GM18511 (cell line): ENCODE data around the gene CES1.
A peak's percentile ranks its signal among the peaks of the same experiment; 100 is the strongest.
"Not testable (repeated sequence)": the region's sequence is repeated elsewhere in the genome, so short reads cannot be mapped to it uniquely, and the experiment has no call there.

Source experiments
- ATAC-seq: cut with Tn5 transposase; IDR thresholded peaks from one replicate; pipeline ENCODE4 v1.9.1; 2021; ENCODE audit warnings: mild to moderate bottlenecking, moderate library complexity; ENCODE audit not compliant: unreplicated experiment

The CES1 gene

DNA sequence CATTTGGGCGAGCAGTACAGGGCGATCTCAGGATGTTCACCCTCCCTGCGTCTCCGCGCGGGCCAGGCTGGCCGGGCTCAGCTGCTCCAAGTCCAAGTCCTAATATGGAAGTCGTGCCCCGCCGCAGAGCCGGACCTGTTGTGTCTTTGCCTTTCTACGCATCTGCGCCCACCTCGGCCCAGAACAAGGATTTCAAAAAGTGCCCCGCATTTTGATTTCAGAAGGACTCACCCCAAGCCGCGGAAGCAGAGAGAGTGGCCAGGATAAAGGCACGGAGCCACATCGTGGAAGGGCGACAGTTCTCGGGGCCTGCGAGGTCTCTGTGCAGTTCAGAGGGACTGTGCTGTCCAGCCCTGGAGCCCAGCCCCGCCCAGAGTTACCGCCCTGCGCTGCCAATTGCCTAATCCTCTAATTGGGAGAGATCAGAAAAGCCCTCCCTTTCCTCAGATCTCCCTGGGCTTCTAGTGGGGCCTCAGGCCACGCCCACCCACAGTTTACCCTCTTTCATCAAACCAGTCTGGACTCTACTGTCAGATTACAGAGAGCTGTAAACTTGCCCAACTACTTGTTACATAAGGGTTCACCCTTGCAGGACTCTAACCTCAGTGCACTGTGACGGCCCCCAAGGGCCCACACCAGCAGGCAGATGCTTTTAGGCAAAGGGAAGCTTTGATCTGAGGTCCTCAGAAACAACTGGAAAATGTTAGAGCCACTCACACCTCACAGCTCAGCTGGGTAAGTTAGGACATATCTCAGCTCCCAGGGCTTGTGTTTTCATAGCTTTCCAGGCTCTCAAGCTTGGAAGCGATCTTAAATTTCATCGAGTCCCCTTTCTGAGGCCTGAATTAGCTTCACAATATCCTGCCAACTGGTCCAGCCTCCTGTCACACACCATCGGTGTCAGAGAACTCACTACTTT is at the start of gene CES1:
CES1 (minus strand) TSS at position 324 of the 919 bp plus-strand sequence; CDS start at position 283, 41 bp downstream.
- no peak for ATAC-seq

DNA sequence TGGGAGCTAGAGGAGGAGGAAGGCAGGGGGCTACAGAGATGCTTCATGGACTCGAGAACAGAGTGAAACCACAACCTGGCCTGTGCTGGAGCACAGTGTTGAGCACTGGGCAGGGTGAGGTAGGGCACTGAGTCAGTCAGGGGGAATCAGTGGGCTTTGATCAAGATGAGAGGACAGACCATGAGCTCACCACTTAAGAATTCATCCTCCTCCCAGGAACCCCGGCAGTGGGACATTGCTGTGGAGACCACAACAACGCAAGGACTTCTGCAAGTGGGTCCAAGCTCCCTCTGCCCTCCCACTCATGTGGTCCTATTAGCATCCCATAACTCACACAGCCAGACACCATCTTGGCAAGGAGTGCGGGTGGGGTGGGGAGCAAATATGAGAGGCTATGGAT is 44.0 kb upstream of the CES1 start:
- no peak for ATAC-seq

DNA sequence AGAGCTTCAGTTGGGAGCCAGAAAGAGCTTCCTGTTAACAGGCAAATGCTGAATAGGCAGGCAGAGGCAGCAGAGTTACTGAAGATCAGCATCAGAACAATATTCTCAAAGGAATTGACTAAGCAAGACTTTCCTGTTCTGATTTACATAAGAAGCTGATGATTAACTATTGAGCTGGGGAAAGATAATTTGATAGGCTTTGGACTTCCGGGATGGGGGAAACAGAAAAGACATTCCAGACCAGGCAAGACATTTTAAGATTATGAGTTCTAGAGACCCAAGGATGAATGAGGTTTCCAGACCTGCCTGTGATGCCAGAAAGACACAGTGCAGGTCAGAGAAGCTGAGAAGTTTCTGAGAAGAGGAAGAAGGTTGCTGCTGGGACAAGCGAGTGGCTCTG is 42.4 kb upstream of the CES1 start, which contains the start of gene CES5A:
CES5A (minus strand) TSS at position 101 of the 400 bp plus-strand sequence. CDS start 152 bp downstream, outside the sequence.
- no peak for ATAC-seq

DNA sequence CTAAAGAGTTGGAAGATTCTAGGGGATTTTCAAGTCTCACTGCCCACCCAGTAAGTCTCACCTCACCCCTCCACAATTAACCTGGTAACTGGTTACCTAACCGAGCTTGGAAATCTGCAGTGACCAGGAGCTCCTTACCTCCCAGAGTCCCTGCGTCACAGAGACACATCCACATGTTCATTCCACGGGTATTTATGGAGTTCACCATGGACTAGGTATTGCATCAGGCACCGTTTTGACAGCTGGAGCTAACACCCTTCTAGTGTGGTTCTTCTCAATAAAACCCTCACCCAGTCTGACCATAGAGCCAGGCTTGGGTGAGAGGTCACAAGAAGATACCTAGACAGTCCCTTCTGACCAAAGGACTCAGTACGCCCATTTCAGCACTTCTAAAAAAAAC is 40.2 kb upstream of the CES1 start:
- no peak for ATAC-seq

DNA sequence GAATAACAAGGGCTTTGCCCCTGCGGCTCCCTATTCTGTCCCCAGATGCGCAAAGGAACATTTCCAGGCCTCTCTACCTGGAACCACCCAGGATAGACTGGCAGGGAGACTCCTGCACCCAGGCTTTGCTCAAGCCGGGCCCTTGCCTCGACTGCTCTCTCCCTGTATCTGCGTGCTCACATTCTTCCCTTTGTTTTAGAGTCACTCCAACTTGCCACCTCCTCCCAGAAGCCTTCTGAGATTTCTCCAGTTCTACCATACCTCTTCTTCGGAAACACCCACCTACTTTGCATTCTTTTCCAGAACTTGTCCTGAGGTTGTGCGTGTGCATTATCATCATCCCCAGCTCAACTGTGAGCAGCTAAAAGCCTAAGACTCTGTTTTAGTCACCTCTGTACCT is 39.2 kb upstream of the CES1 start:
- ATAC-seq: no peak

DNA sequence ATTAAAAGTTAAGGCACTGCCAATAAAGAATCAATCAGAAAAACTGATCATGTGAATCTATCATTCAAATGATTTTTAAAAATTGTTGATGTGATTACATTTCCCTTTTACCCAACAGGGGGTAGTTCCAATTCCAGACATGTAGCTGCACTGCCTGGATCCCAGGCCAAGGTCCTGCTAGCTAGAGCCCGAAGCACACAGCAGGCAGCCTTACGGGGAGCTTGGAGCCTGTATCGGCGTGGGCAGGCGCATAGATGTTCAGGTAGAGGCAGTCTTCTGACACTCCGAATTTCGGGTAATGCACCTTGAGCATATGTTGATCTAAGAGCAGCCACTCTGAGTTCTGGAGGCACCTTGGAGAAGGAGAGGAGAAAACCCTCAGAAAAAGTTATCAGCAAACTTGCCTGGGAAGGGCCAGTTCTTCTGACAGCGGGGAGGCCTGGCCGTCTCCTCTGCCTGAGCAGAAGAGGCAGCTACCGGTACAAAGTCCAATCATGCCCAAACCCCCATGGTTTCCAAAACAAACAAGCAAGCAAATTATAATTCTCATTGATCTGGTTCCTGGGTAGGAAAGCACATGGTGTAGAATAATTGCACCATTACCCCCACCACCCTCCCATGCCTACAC is 38.6 kb upstream of the CES1 start:
- ATAC-seq: no peak

DNA sequence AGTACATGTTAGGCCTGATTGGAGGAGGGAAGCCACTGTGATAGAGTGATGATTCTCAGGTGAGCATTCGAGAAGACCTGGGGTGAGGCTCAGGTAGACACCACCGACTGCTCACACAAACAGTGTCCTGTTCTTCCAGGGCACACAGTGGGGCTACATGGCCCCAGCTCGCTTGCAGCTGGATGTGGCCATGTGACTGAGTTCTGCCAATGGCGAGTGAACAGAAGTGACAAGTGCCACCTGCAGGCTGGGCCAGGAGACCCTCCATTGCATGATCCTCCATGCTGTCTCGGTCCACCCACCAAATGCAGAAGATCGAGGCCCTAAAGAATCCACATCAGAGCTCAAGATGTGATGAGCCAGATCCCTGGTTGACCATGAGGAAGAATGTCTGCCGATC is 36.1 kb upstream of the CES1 start:
- no peak for ATAC-seq

DNA sequence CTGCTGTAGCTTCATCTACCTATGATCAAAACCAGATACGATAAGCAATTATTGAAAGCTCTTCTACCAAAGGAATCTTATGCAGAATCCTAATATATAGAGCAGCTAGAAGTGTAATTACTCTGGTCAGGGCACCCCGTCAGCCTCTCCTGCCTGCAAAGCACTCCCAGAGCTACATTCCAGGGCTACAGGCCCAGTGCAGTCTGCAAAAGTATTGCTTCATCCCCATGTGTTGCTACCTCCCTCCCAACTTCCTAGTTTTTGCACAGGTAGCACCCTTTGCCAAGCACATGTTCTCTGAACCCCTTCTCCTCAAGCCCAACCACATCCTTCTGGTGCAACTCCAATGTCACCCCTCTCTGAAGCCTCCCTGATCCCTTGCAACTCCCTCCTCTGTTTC is 35.2 kb upstream of the CES1 start:
- ATAC-seq: no peak

DNA sequence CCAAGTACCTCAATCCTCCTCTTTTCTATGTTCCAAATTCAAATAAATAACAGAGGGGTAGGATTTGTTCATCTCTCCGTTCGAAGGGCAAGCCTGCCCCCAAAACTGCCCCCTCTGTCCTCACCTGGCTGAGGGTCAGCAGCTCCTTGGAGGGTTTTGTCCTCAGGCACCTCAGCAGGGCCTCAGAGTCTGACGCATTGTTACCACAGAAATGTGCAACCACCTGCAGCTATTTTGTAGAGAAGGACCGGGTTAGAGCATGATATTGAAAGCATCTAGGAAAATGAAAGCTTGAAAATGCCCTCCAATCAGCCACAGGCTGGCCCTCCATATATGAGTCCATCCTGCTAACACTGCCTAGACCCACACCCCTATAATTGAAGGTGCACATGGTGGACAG is 28.4 kb upstream of the CES1 start:
- ATAC-seq: no peak

DNA sequence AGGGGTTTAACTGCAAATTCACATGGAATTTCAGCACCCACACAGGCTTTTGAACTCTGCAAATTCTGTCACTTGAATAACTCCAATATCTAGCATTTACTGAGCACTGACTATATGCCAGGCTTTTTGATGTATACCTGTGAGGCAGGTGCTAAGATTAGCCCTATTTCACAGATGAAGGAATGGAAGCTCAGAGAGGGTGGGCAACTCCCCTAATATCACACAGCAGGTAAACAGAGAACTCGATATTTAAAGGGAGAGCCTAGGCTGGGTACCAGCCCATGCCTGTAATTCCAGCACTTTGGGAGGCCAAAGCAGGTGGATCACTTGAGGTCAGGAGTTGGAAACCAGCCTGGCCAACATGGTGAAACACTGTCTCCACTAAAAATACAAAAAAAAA is 24.8 kb upstream of the CES1 start:
- not testable (repeated sequence) for ATAC-seq

DNA sequence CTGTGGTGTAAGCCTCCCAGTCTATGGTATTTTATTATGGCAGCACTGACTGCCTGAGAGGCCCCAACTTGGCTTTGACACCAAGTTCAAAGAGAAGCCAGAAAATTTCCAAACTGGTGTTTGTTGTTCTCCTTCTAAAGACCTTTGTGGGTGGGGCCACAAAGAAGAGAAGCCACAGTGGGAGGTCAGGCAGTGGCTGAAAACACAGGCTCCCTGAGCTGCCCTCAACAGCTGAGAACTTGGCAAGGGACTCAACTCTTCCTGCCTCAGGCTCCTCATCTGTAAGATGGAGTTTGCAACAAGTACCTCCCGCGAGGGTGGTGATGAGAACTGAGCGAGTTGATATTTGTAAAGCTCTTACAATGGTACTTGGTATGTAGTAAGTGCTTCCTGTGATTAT is 24.1 kb upstream of the CES1 start:
- no peak for ATAC-seq

DNA sequence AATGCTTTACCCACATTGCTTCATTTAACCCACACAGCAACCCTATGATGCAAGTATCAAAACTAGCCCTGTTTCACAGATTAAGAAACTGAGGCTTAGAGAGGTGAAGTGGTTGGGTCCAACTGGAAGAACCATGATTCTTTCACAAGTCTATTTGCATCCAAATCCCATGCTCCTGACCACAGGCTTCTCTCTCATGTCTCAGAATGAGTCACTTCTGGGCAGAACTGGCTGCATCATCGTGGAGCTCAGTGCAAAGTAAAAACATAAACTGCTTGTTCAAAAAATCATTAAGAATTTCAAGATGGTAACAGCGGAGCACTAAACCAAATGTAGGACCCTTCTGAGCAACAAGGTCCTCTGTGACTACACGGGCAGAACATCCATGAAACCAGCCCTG is 20.2 kb upstream of the CES1 start:
- ATAC-seq: no peak

DNA sequence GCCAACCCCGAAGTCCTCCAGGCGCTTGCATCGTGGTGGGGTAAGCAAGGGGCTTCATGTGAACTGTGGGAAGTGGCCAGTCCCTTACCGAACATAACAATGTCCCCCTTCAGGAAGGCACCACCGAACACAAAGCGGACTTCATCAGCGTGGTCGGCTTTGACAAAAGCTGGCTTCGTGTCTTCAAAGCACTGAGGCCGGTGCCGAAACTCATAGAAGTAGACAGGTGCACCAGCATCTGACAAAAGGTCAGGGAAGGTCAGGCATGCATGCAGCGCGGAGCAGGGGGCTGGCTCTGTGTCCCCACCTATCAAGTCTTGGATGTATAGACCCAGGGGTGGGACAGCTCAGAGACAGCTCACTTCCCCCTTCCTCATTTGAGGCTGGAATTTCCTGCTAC is 16.6 kb upstream of the CES1 start:
- no peak for ATAC-seq

DNA sequence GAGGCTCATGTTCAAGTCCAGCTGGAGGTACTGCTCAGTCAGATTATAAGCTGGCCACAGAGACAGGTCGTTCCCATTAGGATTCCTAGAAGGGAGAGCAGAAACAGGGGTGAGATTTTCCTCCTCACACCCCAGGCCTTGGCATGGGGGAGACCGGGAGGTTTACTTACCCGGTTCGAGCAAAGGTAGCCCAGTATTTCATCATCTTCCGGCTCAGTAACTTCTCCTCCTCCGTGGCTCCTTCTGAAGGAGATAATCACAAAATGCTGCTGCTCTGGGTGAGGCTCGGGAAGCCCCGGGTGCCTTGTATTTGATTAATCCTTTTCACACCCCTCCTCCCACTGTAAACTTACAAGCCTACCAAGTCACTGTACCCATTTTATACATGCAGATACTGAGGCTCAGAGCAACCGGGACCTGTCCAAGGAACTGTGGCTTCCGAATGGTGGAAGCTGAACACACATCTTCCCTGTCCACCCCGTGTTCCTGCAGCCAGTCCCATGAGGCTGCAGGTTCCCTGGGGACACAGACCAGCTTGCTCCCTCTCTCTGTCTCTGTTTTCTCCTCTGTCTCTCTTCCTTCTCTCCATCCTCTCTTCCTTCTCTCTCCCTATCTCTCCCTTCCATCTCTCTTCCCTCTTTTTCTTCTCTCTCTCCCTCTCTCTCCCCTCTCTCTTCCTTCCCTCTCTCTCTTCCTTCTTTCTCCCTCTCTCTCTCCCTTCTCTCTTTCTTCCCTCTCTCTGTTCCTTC is 13.9 kb upstream of the CES1 start:
- no peak for ATAC-seq

DNA sequence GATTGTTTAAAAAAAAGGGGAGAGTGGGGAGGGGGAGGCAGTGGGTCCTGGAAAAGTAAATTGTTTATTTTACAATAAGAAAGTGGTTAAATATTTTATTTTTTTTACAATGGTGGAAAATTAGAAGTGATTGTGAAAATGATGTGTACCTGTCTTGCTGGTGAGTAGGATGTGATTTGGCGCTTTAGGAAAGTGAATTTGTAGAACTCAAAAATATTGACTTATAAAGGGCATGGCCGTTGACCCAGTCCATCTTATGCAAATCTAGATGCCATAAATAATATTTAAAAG is 10.2 kb upstream of the CES1 start:
- no peak for ATAC-seq

DNA sequence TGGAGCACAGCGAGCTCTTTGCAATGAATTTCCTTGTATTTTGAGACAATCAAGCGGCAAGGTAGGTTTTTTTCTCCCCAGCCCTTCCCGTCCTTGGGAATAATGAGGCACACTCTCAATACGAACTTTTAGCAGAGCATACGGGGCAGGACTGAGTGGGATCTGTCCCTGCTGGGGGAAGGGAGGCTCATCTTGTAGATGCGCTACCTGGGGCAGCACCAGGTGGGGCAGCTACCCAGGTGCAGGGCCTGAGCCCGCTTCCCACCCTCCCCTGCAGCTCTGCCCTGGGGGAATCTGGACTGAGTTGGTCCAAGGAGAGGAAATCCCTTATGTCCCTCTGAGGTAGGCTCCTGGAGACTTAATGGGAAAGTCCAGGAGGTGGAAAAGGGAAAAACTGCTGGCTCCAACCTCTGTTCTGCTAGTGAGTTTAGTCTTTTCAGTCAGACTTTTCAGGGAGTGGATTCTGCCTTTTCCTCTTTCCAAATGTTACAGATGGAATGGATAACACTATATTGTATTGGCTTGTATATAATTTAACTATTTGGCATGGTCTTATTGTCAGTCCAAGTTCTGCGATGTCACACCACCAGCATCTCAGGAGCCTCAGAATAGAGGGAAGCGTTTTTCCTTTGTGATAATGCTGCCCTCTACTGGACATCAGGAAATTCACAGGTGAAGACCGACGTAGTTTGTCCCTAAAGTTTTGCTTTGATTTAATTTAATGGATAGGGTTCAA is 9.6 kb upstream of the CES1 start:
- no peak for ATAC-seq

DNA sequence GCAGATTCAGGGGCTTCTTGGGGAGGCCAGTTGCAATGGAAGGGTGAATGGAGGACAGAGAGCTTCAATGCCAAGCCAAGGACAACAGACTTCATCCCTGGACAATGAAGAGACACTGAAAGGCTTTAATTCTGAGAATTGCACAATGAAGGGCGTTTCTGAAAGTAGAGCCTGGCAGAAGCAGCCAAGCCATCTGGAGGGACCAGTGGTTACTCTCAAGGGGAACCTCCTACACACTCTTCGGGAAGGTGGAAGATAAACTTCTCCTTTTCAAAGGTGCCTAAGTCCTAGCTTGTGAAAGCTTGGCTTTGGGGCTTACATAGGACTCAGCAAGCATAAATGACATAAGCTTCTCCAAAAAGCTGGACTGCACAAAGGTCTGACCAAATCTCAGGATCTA is 6.2 kb upstream of the CES1 start:
- ATAC-seq: no peak

DNA sequence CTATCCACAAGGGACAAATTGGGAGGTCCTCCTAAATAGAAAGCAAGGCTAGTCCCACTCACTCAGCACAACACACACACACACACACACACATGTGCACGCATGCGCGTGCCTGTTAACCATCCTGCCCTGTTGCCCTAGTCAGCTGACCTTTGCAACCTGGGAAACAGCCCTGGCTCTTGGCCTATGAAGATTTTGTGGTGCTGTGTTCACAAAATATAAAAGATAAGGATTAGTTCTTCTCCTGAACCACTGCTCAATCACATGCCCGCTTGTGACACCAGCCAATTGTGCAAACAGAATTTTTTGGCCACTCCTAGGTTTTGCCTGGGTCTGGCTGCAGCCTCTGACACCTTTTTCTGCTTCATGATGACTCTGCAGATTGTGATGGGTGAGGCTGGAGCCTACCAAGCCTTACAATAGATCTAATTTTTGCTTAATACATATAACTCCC is 3.3 kb upstream of the CES1 start:
- ATAC-seq: no peak

DNA sequence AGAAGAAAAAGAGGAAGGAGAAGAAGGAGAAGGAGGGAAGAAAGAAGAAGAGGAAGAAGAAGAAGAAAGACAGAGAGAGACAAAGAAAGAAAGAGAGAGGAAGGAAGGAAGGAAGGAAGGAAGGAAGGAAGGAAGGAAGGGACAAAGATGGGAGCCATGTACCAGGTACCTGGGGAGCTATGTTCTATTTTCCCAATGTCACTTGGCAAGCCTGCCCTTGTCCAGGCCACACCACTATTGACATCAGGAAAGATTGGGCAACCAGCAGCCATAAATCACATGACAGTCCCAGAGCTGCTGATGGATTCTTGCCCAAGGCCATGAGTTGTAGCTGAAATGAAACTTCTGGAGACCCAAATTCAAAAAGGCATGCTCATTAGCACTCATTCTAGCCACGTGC is 2.7 kb upstream of the CES1 start:
- no peak for ATAC-seq

DNA sequence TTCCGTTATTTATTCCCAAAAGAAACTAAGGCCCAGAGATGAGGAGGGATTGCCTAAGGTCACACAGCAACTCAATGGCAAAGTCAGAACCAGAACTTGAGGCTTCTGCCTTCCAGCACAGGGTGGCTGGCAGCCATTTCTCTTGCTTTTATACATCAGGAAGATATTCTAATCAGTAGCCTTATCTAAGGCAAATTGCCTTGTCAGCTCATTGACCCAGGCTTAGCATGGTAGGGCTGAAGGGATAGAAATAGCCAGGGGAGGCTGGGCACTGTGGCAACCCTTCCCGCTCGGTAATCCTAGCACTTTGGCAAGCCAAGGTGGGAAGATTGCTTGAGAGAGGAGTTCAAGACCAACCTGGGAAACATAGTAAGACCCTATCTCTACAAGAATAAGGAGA is 2.3 kb upstream of the CES1 start:
- ATAC-seq: not testable (repeated sequence)

DNA sequence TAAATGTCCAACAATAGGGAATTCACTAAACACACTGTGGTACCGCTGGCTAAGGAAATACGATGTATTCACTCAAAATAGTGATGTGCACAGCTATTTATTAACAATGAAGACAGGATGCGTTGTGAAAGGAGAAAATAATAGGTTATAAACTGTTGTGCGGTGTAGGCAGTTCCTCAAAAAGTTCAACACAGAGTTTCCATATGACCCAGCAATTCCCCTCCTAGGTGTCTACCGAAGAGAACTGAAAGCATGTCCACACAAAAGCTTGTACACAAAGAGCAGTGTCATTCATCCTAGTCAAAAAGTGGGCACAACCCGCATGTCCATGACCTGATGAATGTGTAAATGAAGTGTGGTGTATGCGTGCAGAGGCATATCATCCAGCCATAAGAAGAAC is 1.2 kb upstream of the CES1 start:
- ATAC-seq: peak; percentile 87
